Measurements from ENCODE around the gene LRRC14B. TPM values are rescaled to one million over a fixed set of nuclear protein-coding genes. Genes with fewer than 3 reads are reported as not detected.

LRRC14B gene
- total and polyA plus RNA-seq, 2 donors (not counting 1 experiment from before 2014, with no cell fraction given) = not detected

DNA sequence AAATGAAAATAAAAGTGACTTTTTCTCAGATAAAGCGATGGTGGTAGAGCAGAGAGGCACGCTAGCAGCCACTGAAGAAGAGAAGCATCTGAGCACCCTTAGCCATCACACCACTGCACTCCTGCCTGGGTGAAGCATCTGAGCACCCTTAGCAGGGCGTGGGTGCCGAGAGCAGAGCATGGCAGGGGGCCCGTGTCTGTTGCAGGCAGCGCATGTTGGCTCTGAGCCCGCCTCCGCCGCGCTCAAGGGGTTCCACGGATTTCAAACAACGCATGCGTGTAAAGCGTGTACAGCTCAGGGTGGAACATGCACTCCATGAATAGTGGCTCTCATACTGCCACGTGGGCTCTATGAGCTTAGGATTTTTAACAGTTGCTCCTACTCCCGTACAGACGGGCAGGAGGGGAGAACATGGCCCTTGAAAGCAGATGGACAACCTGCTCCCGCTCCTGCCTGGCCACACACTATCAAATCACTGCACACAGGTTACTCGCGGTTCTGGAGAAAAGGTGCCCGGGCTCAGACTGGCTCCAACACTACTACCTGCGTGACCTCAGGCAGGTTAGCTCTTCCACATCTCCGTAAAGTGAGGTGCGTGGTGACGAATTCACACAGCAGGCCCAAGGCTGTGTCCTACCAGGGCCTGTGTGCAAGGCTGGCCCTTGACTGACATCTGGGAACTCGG, 12.1 kb downstream of the LRRC14B start:
- H3K27me3 ChIP-seq (ENCODE audit: control insufficient read depth, insufficient read depth, low read length) = no peaks in the 10 kb centered on the region
- peaks cover 11% of the 10 kb centered on the region for H3K79me2 ChIP-seq (ENCODE audit: control insufficient read depth, insufficient read depth, low read length)
- no peaks in the 10 kb centered on the region for H4K20me1 ChIP-seq (ENCODE audit: control insufficient read depth, extremely low read depth, insufficient read depth, low read length)
- H3K4me2 ChIP-seq (ENCODE audit: extremely low read depth, insufficient read depth, low read length) = no peak overlapping the region
- DNase-seq (ENCODE audit: low read depth in 2 of 2) = no peak
- H3K36me3 ChIP-seq (ENCODE audit: control insufficient read depth, insufficient read depth, low read length) = peaks cover 7% of the 10 kb centered on the region
- no peak overlapping the region for H2AFZ ChIP-seq (ENCODE audit: low read length)
- no peak overlapping the region for H3K9ac ChIP-seq (ENCODE audit: insufficient read depth, low read length)
- no peaks in the 10 kb centered on the region for H3K9me3 ChIP-seq (ENCODE audit: control insufficient read depth, insufficient read depth, low read depth, low read length)
- no peaks in the 10 kb centered on the region for H3K4me1 ChIP-seq (ENCODE audit: control insufficient read depth, extremely low read depth, insufficient read depth, low read length)
- no peak for TF ChIP-seq EZH2 (IDR thresholded peaks at IDR 0.05; ENCODE audit: low read length, missing control alignments)
- TF ChIP-seq, protein P1, sequence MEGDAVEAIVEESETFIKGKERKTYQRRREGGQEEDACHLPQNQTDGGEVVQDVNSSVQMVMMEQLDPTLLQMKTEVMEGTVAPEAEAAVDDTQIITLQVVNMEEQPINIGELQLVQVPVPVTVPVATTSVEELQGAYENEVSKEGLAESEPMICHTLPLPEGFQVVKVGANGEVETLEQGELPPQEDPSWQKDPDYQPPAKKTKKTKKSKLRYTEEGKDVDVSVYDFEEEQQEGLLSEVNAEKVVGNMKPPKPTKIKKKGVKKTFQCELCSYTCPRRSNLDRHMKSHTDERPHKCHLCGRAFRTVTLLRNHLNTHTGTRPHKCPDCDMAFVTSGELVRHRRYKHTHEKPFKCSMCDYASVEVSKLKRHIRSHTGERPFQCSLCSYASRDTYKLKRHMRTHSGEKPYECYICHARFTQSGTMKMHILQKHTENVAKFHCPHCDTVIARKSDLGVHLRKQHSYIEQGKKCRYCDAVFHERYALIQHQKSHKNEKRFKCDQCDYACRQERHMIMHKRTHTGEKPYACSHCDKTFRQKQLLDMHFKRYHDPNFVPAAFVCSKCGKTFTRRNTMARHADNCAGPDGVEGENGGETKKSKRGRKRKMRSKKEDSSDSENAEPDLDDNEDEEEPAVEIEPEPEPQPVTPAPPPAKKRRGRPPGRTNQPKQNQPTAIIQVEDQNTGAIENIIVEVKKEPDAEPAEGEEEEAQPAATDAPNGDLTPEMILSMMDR (conservative IDR thresholded peaks at IDR 0.05 in 1 of 2, IDR thresholded peaks at IDR 0.05 in 1 of 2; ENCODE audit: low read depth in 1 of 2, low read length in 2 of 2) = no peak
- no peak overlapping the region for H3K4me3 ChIP-seq (replicated peaks in 1 of 4; ENCODE audit: control extremely low read depth in 1 of 4, insufficient read depth in 1 of 4, low read depth in 3 of 4, low read length in 4 of 4)
- H3K27ac ChIP-seq (ENCODE audit: insufficient read depth, low read length) = no peak overlapping the region

DNA sequence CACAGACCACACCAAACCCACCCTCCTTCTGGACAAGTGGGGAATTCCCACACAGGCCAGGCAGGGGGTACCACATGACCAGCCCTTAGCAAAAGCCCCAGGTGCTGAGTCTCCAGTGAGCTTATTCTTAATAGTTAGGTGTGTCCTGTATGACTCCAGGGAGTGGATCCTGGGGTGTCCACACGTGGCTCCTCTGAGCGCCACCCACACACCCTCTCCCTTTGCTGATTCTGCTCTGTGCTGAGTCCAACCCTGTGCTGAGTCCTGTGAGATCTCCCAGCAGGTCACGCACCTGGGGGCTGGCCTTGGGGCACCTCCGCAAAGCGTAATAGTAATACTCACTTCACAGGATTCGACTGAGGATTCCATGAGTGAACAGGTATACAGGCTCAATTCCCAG, 12.7 kb downstream of the LRRC14B start:
- H3K79me2 ChIP-seq (ENCODE audit: control insufficient read depth, insufficient read depth, low read length) = peaks cover 15% of the 10 kb centered on the region
- H3K4me1 ChIP-seq (ENCODE audit: control insufficient read depth, extremely low read depth, insufficient read depth, low read length) = no peaks in the 10 kb centered on the region
- no peaks in the 10 kb centered on the region for H4K20me1 ChIP-seq (ENCODE audit: control insufficient read depth, extremely low read depth, insufficient read depth, low read length)
- DNase-seq (ENCODE audit: low read depth in 2 of 2) = no peak
- H3K27me3 ChIP-seq (ENCODE audit: control insufficient read depth, insufficient read depth, low read length) = no peaks in the 10 kb centered on the region
- TF ChIP-seq, protein P1 (conservative IDR thresholded peaks at IDR 0.05 in 1 of 2, IDR thresholded peaks at IDR 0.05 in 1 of 2; ENCODE audit: low read depth in 1 of 2, low read length in 2 of 2) = no peak
- TF ChIP-seq EZH2 (IDR thresholded peaks at IDR 0.05; ENCODE audit: low read length, missing control alignments) = no peak
- no peak overlapping the region for H3K9ac ChIP-seq (ENCODE audit: insufficient read depth, low read length)
- no peaks in the 10 kb centered on the region for H3K9me3 ChIP-seq (ENCODE audit: control insufficient read depth, insufficient read depth, low read depth, low read length)
- H3K4me2 ChIP-seq (ENCODE audit: extremely low read depth, insufficient read depth, low read length) = no peak overlapping the region
- peaks cover 7% of the 10 kb centered on the region for H3K36me3 ChIP-seq (ENCODE audit: control insufficient read depth, insufficient read depth, low read length)
- no peak overlapping the region for H3K27ac ChIP-seq (ENCODE audit: insufficient read depth, low read length)
- H3K4me3 ChIP-seq (replicated peaks in 1 of 4; ENCODE audit: control extremely low read depth in 1 of 4, insufficient read depth in 1 of 4, low read depth in 3 of 4, low read length in 4 of 4) = no peak overlapping the region
- no peak overlapping the region for H2AFZ ChIP-seq (ENCODE audit: low read length)

DNA sequence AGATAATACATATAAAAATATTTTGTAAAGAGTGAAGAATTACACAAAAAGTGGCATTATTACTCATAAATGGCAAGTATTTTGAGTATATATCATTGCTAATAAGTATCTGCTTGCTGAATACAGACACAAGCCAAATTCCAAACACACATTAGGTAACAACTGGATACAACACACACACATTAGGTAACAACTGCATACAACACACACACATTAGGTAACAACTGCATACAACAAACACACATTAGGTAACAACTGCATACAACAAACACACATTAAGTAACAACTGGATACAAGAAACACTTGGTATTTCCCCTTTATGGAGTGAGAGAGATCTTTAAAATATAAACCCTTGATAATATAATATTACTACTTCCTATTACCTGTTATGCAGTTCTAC, 13.2 kb downstream of the LRRC14B start:
- peaks cover 7% of the 10 kb centered on the region for H3K36me3 ChIP-seq (ENCODE audit: control insufficient read depth, insufficient read depth, low read length)
- H3K9ac ChIP-seq (ENCODE audit: insufficient read depth, low read length) = no peak overlapping the region
- H3K9me3 ChIP-seq (ENCODE audit: control insufficient read depth, insufficient read depth, low read depth, low read length) = no peaks in the 10 kb centered on the region
- H3K4me3 ChIP-seq (replicated peaks in 1 of 4; ENCODE audit: control extremely low read depth in 1 of 4, insufficient read depth in 1 of 4, low read depth in 3 of 4, low read length in 4 of 4) = no peak overlapping the region
- H3K79me2 ChIP-seq (ENCODE audit: control insufficient read depth, insufficient read depth, low read length) = peaks cover 15% of the 10 kb centered on the region
- H2AFZ ChIP-seq (ENCODE audit: low read length) = no peak overlapping the region
- H3K4me2 ChIP-seq (ENCODE audit: extremely low read depth, insufficient read depth, low read length) = no peak overlapping the region
- H4K20me1 ChIP-seq (ENCODE audit: control insufficient read depth, extremely low read depth, insufficient read depth, low read length) = no peaks in the 10 kb centered on the region
- no peaks in the 10 kb centered on the region for H3K27me3 ChIP-seq (ENCODE audit: control insufficient read depth, insufficient read depth, low read length)
- TF ChIP-seq EZH2 (IDR thresholded peaks at IDR 0.05; ENCODE audit: low read length, missing control alignments) = no peak
- TF ChIP-seq, protein P1 (conservative IDR thresholded peaks at IDR 0.05 in 1 of 2, IDR thresholded peaks at IDR 0.05 in 1 of 2; ENCODE audit: low read depth in 1 of 2, low read length in 2 of 2) = no peak
- H3K4me1 ChIP-seq (ENCODE audit: control insufficient read depth, extremely low read depth, insufficient read depth, low read length) = no peaks in the 10 kb centered on the region
- H3K27ac ChIP-seq (ENCODE audit: insufficient read depth, low read length) = no peak overlapping the region
- DNase-seq (ENCODE audit: low read depth in 2 of 2) = no peak
